OCI-LY7 (cell line): ENCODE measurements around the gene ACCSL.

Source experiments
- EZH2phosphoT487 ChIP-seq: fragments of 200-600 bp; sonication (generic); IDR thresholded peaks from 2 replicates; pipeline ENCODE4 v1.6.1; 2018; ENCODE audit warnings: low read depth, borderline replicate concordance, mild to moderate bottlenecking, mixed run types, antibody characterized with exemption, low read length, moderate library complexity, mixed read lengths
- TF ChIP-seq, protein P1 (sequence below): fragments of 200-600 bp; sonication (generic); conservative IDR thresholded peaks from 2 replicates; pipeline ENCODE4 v1.5.1; 2014; ENCODE audit warnings: mild to moderate bottlenecking, antibody characterized with exemption, low read length, moderate library complexity, mixed read lengths

DNA sequence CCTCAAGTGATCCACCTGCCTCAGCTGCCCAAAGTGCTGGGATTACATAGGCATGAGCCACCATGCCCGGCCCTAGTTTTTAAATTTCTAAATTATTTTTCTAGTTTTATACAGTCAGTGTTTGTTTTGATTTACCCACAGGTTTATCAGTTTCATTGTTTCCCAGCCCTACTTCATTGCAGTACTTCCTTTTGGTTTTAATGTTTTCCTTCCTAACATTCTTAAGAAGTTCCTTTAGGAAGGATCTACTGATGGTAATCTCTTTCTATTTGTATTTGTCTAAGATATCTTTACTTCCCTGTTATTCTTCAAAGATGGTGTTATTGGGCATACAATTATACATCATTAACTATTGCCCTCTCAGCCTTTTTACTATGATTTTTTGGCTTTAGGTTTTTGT lies 42.8 kb downstream of the ACCSL start:
- TF ChIP-seq, protein P1, sequence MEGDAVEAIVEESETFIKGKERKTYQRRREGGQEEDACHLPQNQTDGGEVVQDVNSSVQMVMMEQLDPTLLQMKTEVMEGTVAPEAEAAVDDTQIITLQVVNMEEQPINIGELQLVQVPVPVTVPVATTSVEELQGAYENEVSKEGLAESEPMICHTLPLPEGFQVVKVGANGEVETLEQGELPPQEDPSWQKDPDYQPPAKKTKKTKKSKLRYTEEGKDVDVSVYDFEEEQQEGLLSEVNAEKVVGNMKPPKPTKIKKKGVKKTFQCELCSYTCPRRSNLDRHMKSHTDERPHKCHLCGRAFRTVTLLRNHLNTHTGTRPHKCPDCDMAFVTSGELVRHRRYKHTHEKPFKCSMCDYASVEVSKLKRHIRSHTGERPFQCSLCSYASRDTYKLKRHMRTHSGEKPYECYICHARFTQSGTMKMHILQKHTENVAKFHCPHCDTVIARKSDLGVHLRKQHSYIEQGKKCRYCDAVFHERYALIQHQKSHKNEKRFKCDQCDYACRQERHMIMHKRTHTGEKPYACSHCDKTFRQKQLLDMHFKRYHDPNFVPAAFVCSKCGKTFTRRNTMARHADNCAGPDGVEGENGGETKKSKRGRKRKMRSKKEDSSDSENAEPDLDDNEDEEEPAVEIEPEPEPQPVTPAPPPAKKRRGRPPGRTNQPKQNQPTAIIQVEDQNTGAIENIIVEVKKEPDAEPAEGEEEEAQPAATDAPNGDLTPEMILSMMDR, result no peak
- no peak for TF ChIP-seq EZH2phosphoT487
